Hepatocyte (in vitro differentiated cells): Measurements from ENCODE around the gene WNT7B. TPM values are rescaled to one million over a fixed set of nuclear protein-coding genes. Genes with fewer than 3 reads are reported as not detected.

Source experiments
- DNase-seq: peaks from one replicate; pipeline ENCODE4 v3.0.0-alpha.2; 2016; ENCODE audit warnings: low spot score
- H2AFZ ChIP-seq: fragments of 200-600 bp; sonication (generic); 2 replicates; pipeline ENCODE4 v1.6.0; 2016; ENCODE audit warnings: antibody characterized with exemption, mild to moderate bottlenecking
- H3K27ac ChIP-seq: fragments of 200-600 bp; sonication (generic); 2 replicates; pipeline ENCODE4 v1.5.1; 2016; ENCODE audit warnings: mild to moderate bottlenecking
- H3K27me3 ChIP-seq: fragments of 200-600 bp; sonication (generic); 2 replicates; pipeline ENCODE4 v1.6.1; 2016
- H3K36me3 ChIP-seq: fragments of 200-600 bp; sonication (generic); replicated peaks from 2 replicates; pipeline ENCODE4 v1.5.1; 2016; ENCODE audit warnings: low read depth; ENCODE audit not compliant: insufficient read depth
- H3K4me1 ChIP-seq: fragments of 200-600 bp; sonication (generic); 2 replicates; pipeline ENCODE4 v1.5.1; 2016; ENCODE audit warnings: mild to moderate bottlenecking, moderate library complexity; ENCODE audit not compliant: insufficient read depth
- H3K4me2 ChIP-seq: fragments of 200-600 bp; sonication (generic); 2 replicates; pipeline ENCODE4 v1.6.0; 2016
- H3K4me3 ChIP-seq: fragments of 200-600 bp; sonication (generic); 2 replicates; pipeline ENCODE4 v1.5.1; 2016; ENCODE audit warnings: mild to moderate bottlenecking
- H3K79me2 ChIP-seq: fragments of 200-600 bp; sonication (generic); 2 replicates; pipeline ENCODE4 v1.6.0; 2017; ENCODE audit warnings: mild to moderate bottlenecking
- H3K9me2 ChIP-seq: fragments of 200-600 bp; sonication (generic); replicated peaks from 2 replicates; pipeline ENCODE4 v1.6.0; 2017; ENCODE audit warnings: mild to moderate bottlenecking; ENCODE audit not compliant: insufficient read depth
- H3K9me3 ChIP-seq: fragments of 200-600 bp; sonication (generic); 2 replicates; pipeline ENCODE4 v1.5.1; 2016; ENCODE audit warnings: low read depth, mild to moderate bottlenecking
- H4K20me1 ChIP-seq: fragments of 200-600 bp; sonication (generic); 2 replicates; pipeline ENCODE4 v1.6.0; 2016; ENCODE audit warnings: mild to moderate bottlenecking; ENCODE audit not compliant: insufficient read depth, poor library complexity, severe bottlenecking
- EZH2 ChIP-seq: fragments of 200-600 bp; sonication (generic); IDR thresholded peaks from 2 replicates; pipeline ENCODE4 v1.6.1; 2016; ENCODE audit warnings: antibody characterized with exemption, mild to moderate bottlenecking, borderline replicate concordance
- EZH2phosphoT487 ChIP-seq: fragments of 200-600 bp; sonication (generic); IDR thresholded peaks from one replicate; pipeline ENCODE4 v1.6.1; 2018; ENCODE audit warnings: antibody characterized with exemption, mild to moderate bottlenecking, low read depth, moderate library complexity; ENCODE audit not compliant: unreplicated experiment, severe bottlenecking
- WGBS: methylation state at CpG from one replicate; pipeline ENCODE4 v1.1.6; 2016; ENCODE audit warnings: low lambda C conversion rate; ENCODE audit errors: missing lambda C conversion rate; 5-methylcytosine and 5-hydroxymethylcytosine counted together
- polyA plus RNA-seq: library from polyadenylated mRNA; unstranded; fragments of >200 nt; fragmentation: Nextera tagmentation; extraction: Ambion mirVana; gene quantifications from 2 replicates; pipeline ENCODE4 v1.2.1, GENCODE V29; 2016
- total RNA-seq: library from RNA; depleted of rRNA; stranded (reverse); fragments of >200 nt; gene quantifications from 2 replicates; pipeline ENCODE4 v1.2.3, GENCODE V29; 2014
- TF ChIP-seq, protein P1 (sequence below): fragments of 200-600 bp; sonication (generic); IDR thresholded peaks from 2 replicates; pipeline ENCODE4 v1.5.1; 2016; ENCODE audit warnings: antibody characterized with exemption, mild to moderate bottlenecking; ENCODE audit not compliant: poor library complexity

The WNT7B gene
- total and polyA plus RNA-seq, 2 experiments from 2014 or later: 1.9 to 2.4 TPM

DNA sequence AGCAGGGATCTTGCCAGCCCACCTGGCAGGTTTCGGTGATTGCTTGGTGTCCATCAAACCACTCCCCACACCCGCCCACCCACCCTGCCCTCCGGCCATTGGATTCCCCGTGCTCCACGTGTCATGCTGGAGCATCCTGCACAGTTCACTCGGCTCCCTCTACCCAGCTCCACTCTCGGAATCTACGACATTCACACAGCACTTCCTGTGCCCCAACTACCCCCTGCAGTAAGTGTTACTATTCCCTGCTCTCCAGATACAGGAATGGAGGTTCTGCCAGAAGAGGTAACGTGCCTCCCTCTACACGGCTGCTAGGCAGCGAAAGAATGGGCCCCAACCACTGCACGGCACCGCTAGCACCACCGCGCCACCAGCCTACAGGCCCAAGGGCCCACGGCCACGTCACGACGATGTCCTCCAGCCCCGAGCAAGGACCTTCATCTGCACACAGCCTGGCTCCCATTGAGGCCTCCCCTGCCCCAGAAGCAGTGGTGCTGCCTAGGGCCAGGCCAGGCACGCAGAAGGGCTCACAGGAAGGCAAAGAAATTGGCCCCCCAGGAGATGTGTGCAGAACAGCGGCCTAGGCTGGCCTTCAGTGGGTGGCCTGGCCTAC, 27.6 kb downstream of the WNT7B start:
- Histone ChIP-seq H2AFZ (no peak overlapping the region), H3K79me2 (no peaks in the 10 kb centered on the region), H4K20me1 (no peaks in the 10 kb centered on the region), H3K4me1 (no peaks in the 10 kb centered on the region), H3K9me3 (no peaks in the 10 kb centered on the region), H3K4me2 (no peak overlapping the region), H3K27ac (no peak overlapping the region), H3K4me3 (no peak overlapping the region), H3K36me3 (no peaks in the 10 kb centered on the region), H3K9me2 (no peaks in the 10 kb centered on the region), H3K27me3 (no peaks in the 10 kb centered on the region)
- TF ChIP-seq EZH2phosphoT487: no peak
- DNase-seq: no peak
- WGBS: 91% methylated on average over 20 of the region's 22 CpGs

DNA sequence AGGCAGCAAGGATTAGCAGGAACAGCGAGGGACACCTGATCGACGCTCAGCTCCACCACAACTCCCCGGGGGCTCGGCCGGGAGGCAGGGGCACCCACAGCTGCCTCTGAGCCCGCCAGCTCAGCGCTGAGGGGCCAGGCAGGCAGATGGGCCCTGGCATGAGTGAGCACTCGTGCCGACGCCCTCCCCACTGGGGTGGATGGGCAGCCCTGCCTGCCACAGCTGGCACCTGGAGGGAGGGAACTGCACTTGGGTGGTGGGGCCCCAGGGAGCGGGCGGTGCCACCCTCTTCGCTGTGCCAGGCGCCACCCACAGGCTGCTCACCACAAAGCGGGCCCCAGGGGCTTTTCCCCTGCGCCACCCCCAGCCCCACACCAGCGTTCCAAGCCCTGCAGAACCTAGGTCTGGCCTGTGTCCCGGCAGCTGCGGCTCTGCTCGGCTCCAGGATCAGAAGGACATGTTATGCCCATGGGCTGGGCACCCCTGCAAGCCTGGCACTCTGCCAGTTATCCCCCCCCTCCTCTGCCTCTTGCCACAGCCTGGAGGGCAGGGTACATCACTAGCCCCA, 28.8 kb downstream of the WNT7B start:
- Histone ChIP-seq H3K79me2 (no peaks in the 10 kb centered on the region), H3K4me1 (no peaks in the 10 kb centered on the region), H3K27ac (no peak overlapping the region), H3K36me3 (no peaks in the 10 kb centered on the region), H3K9me2 (no peaks in the 10 kb centered on the region), H4K20me1 (no peaks in the 10 kb centered on the region), H3K4me3 (no peak overlapping the region), H3K27me3 (no peaks in the 10 kb centered on the region), H3K9me3 (no peaks in the 10 kb centered on the region), H2AFZ (no peak overlapping the region), H3K4me2 (no peak overlapping the region)
- 94% methylated on average over 19 of the region's 21 CpGs for WGBS
- TF ChIP-seq EZH2phosphoT487: no peak
- TF ChIP-seq EZH2: no peak
- TF ChIP-seq, protein P1, sequence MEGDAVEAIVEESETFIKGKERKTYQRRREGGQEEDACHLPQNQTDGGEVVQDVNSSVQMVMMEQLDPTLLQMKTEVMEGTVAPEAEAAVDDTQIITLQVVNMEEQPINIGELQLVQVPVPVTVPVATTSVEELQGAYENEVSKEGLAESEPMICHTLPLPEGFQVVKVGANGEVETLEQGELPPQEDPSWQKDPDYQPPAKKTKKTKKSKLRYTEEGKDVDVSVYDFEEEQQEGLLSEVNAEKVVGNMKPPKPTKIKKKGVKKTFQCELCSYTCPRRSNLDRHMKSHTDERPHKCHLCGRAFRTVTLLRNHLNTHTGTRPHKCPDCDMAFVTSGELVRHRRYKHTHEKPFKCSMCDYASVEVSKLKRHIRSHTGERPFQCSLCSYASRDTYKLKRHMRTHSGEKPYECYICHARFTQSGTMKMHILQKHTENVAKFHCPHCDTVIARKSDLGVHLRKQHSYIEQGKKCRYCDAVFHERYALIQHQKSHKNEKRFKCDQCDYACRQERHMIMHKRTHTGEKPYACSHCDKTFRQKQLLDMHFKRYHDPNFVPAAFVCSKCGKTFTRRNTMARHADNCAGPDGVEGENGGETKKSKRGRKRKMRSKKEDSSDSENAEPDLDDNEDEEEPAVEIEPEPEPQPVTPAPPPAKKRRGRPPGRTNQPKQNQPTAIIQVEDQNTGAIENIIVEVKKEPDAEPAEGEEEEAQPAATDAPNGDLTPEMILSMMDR: no peak
- DNase-seq: no peak

DNA sequence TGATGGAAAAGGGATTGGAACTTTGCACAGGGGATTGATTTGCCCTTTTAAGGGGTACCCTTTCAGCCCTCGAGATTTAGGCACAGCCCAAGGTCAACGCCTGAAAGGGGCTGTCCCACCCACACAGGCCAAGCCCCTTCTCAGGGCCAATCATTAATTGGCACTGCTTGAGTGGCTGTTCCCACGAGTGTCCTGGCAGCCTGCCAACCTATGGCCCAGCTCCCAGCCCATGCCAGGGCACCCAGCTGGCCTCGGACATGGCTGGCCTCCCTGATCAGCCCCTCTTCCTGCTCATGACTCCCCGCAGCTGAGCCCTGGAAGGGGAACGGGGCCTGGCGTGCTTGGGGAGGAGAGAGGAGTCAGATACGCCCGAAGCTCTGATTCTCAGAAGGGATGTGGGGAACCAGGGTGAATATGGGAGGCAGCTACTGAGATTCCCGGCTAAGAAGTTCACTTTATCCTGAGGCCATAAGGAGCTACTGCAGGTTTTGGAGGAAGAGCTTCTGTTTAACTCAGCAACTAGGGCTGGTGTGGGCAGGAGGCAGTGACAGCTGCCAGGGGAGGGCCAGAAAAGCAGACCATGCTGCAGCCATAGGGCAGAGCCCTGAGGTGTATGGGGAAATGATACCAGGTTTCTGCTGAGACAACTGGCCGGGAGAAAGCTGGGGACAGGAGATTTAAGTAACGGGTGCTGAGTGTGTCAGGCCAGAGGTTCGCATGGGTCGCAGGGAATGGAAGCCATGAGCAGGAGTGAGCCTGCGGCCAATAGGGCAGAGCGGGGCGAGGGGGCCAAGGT, 30.0 kb downstream of the WNT7B start:
- no peak overlapping the region for H3K27ac ChIP-seq
- no peak overlapping the region for H3K4me2 ChIP-seq
- no peaks in the 10 kb centered on the region for H3K9me2 ChIP-seq
- H3K4me3 ChIP-seq: no peak overlapping the region
- no peak for TF ChIP-seq EZH2
- no peak for TF ChIP-seq EZH2phosphoT487
- TF ChIP-seq, protein P1: no peak
- no peaks in the 10 kb centered on the region for H3K9me3 ChIP-seq
- no peak overlapping the region for H2AFZ ChIP-seq
- 88% methylated on average over 17 of the region's 17 CpGs for WGBS
- H4K20me1 ChIP-seq: no peaks in the 10 kb centered on the region
- H3K4me1 ChIP-seq: no peaks in the 10 kb centered on the region
- no peak for DNase-seq
- no peaks in the 10 kb centered on the region for H3K27me3 ChIP-seq
- no peaks in the 10 kb centered on the region for H3K79me2 ChIP-seq
- H3K36me3 ChIP-seq: no peaks in the 10 kb centered on the region

DNA sequence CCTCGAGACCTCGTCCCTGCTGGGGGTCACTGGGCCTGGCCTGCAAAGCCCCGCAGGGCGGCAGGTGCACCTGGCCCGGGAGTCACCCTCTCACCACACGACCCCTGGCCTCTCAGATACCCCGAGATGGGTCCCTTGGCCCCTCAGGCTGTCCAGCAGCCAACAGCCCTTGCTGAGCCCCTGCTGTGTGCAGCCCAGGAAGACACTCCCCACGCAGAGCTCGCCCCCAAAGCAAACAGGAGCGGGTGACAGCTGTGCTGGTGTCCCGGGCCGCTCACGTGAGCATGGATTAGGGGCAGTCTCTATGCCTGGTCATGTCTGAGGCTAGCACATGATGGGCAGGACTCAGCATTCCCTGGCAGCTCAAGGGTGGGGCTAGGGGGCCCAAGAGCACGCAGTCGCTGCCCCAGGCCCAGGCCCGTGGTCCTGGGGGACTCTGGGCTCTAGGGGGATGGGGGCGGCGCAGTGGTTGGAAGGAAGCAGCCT, 31.3 kb downstream of the WNT7B start:
- H3K4me1 ChIP-seq: no peaks in the 10 kb centered on the region
- DNase-seq: no peak
- no peak overlapping the region for H2AFZ ChIP-seq
- no peaks in the 10 kb centered on the region for H3K9me3 ChIP-seq
- H3K4me3 ChIP-seq: no peak overlapping the region
- no peaks in the 10 kb centered on the region for H3K79me2 ChIP-seq
- TF ChIP-seq EZH2phosphoT487 (no peak), EZH2 (no peak)
- TF ChIP-seq, protein P1: no peak
- 90% methylated on average over 18 of the region's 18 CpGs for WGBS
- H3K27ac ChIP-seq: no peak overlapping the region
- H4K20me1 ChIP-seq: no peaks in the 10 kb centered on the region
- no peaks in the 10 kb centered on the region for H3K27me3 ChIP-seq
- H3K9me2 ChIP-seq: no peaks in the 10 kb centered on the region
- H3K4me2 ChIP-seq: no peak overlapping the region
- H3K36me3 ChIP-seq: no peaks in the 10 kb centered on the region
